HepG2 (cell line): Measurements from ENCODE around the gene ANAPC2. TPM values are rescaled to one million over a fixed set of nuclear protein-coding genes. Genes with fewer than 3 reads are reported as not detected.
A peak's percentile ranks its signal among the peaks of the same experiment; 100 is the strongest.

Source experiments
- ATF3 ChIP-seq: sonication (generic); formaldehyde crosslinking; IDR thresholded peaks from 2 replicates; pipeline ENCODE4 v1.4.0; 2020; ENCODE audit warnings: missing genetic modification reagents
- FOSL2 ChIP-seq: sonication (generic); formaldehyde crosslinking; IDR thresholded peaks from 2 replicates; pipeline ENCODE4 v1.4.0; 2020; ENCODE audit warnings: missing genetic modification reagents
- HNF1B ChIP-seq: sonication (generic); formaldehyde crosslinking; IDR thresholded peaks from 2 replicates; pipeline ENCODE4 v1.5.1; 2020; ENCODE audit warnings: mild to moderate bottlenecking, moderate library complexity, missing genetic modification reagents
- HNRNPLL ChIP-seq: fragments of 200-400 bp; formaldehyde crosslinking; IDR thresholded peaks from 2 replicates; pipeline ENCODE4 v1.6.1; 2017; ENCODE audit warnings: mild to moderate bottlenecking, low read depth, low read length; ENCODE audit not compliant: poor library complexity, severe bottlenecking
- MEIS1 ChIP-seq: sonication (generic); formaldehyde crosslinking; IDR thresholded peaks from 2 replicates; pipeline ENCODE4 v1.9.0; 2021; ENCODE audit warnings: mild to moderate bottlenecking, missing genetic modification reagents, moderate library complexity, borderline replicate concordance
- MXI1 ChIP-seq: IDR thresholded peaks from 3 replicates; pipeline ENCODE4 v1.6.1; 2012; ENCODE audit warnings: low read depth, low read length, inconsistent platforms, borderline replicate concordance
- NONO ChIP-seq, 2 experiments: fragments of 450-650 bp in 1 of 2; sonication (generic) in 1 of 2; formaldehyde crosslinking in 1 of 2; IDR thresholded peaks in 1 of 2; conservative IDR thresholded peaks in 1 of 2; 2 replicates each; pipeline versions ENCODE4 v1.6.1 to v1.8.0; 2017 to 2022; ENCODE audit warnings: mild to moderate bottlenecking in 1 of 2, missing genetic modification reagents in 1 of 2, moderate library complexity in 1 of 2
- SP2 ChIP-seq: sonication (generic); formaldehyde crosslinking; IDR thresholded peaks from 2 replicates; pipeline ENCODE4 v1.5.1; 2020; ENCODE audit warnings: mild to moderate bottlenecking, missing genetic modification reagents
- THAP9 ChIP-seq: sonication (generic); formaldehyde crosslinking; IDR thresholded peaks from 2 replicates; pipeline ENCODE4; 2020; ENCODE audit warnings: missing genetic modification reagents, mild to moderate bottlenecking, borderline replicate concordance
- ZNF143 ChIP-seq: sonication (generic); formaldehyde crosslinking; IDR thresholded peaks from 2 replicates; pipeline ENCODE4 v1.4.0; 2020; ENCODE audit warnings: missing genetic modification reagents
- ZNF280B ChIP-seq: sonication (generic); formaldehyde crosslinking; IDR thresholded peaks from 2 replicates; pipeline ENCODE4 v1.5.0; 2020; ENCODE audit warnings: missing genetic modification reagents, mild to moderate bottlenecking, borderline replicate concordance
- ZNF296 ChIP-seq: sonication (generic); formaldehyde crosslinking; conservative IDR thresholded peaks from 2 replicates; pipeline ENCODE4 v1.5.0; 2020; ENCODE audit warnings: mild to moderate bottlenecking, missing genetic modification reagents
- ZNF501 ChIP-seq: sonication (generic); formaldehyde crosslinking; IDR thresholded peaks from 2 replicates; pipeline ENCODE4 v1.5.1; 2020; ENCODE audit warnings: mild to moderate bottlenecking, moderate library complexity, missing genetic modification reagents
- ZNF546 ChIP-seq: sonication (generic); formaldehyde crosslinking; conservative IDR thresholded peaks from 2 replicates; pipeline ENCODE4 v1.8.1; 2023; ENCODE audit warnings: mild to moderate bottlenecking, missing genetic modification reagents
- ZNF574 ChIP-seq: sonication (generic); formaldehyde crosslinking; IDR thresholded peaks from 2 replicates; pipeline ENCODE4 v1.4.0; 2020; ENCODE audit warnings: missing genetic modification reagents
- ZNF629 ChIP-seq: sonication (generic); formaldehyde crosslinking; conservative IDR thresholded peaks from 2 replicates; pipeline ENCODE4 v1.5.0; 2020; ENCODE audit warnings: missing genetic modification reagents
- ZNF670 ChIP-seq: sonication (generic); formaldehyde crosslinking; IDR thresholded peaks from 2 replicates; pipeline ENCODE4 v1.8.0; 2022; ENCODE audit warnings: mild to moderate bottlenecking, missing genetic modification reagents, borderline replicate concordance
- ZNF768 ChIP-seq: sonication (generic); formaldehyde crosslinking; IDR thresholded peaks from 2 replicates; pipeline ENCODE4 v1.4.0; 2020; ENCODE audit warnings: missing genetic modification reagents
- ZNF891 ChIP-seq: sonication (generic); formaldehyde crosslinking; IDR thresholded peaks from 2 replicates; pipeline ENCODE4 v1.5.0; 2020; ENCODE audit warnings: mild to moderate bottlenecking, missing genetic modification reagents
- polyA plus RNA-seq, 8 experiments: library from polyadenylated mRNA; depleted of rRNA in 3 of 8; stranded (reverse) in 7 of 8; unstranded in 1 of 8; fragments of >200 nt; fragmentation: Illumina TruSeq in 4 of 8; extraction: Trizol in 4 of 8; gene quantifications; 2 replicates each; pipeline versions ENCODE4 v1.2.1 to v1.2.3, GENCODE V29; 2011 to 2016; ENCODE audit warnings: low read depth in 4 of 8, missing spikeins in 1 of 8, mixed read lengths in 1 of 8; ENCODE audit not compliant: insufficient read depth in 1 of 8
- total RNA-seq, 5 experiments: library from RNA; depleted of rRNA; stranded (reverse); fragments of >200 nt; fragmentation: Illumina TruSeq; extraction: Trizol; gene quantifications; 2 replicates each; pipeline ENCODE4 v1.2.3, GENCODE V29; 2016; ENCODE audit warnings: low read depth in 1 of 5

The ANAPC2 gene
- total and polyA plus RNA-seq, 2 of the 13 experiments (the other 11 are each of a cell fraction or from before 2014, with no cell fraction given): 12.3 to 15.4 TPM

DNA sequence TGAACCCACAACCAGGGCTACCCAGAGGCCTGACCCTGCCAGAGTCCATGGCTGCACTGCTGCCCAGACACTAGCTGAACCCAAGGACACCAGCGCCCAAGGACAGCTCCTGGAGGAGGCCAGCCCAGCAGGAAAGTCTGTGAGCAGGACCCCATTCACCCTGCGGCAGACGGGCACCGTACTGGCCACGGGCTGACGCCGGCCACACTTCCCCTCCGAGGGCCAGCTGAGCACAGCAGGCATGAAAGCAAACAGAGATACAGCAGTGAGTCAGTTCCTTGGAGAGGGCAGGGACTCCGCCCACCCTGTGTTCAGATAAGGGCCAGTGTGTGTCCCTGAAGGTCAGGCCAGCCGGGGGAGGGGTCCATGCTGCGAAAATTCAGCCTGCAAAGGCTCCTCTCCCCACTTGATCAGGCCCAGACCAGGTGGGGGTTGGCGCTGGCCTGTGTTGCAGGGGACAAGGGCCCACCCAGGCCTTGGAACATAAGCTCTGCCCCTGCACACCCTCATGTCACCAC, 30.5 kb upstream of the ANAPC2 start (continued):
- TF ChIP-seq ZNF574 (CRISPR knock-in tag) (0 out of 2 replicates have a peak, but pooled peaks have one; percentile 45), MEIS1 (CRISPR knock-in tag) (no peak), HNRNPLL (peak; percentile 31), ZNF768 (peak; percentile 33; the same call in 1 of the 2 replicates), FOSL2 (CRISPR knock-in tag) (peak; percentile 96), ZNF280B (CRISPR knock-in tag) (peak; percentile 87; the same call in 1 of the 2 replicates), ATF3 (CRISPR knock-in tag) (peak; percentile 47; the same call in 1 of the 2 replicates), SP2 (CRISPR knock-in tag) (peak; percentile 47; the same call in 1 of the 2 replicates), ZNF891 (CRISPR knock-in tag) (peak; percentile 87), ZNF629 (CRISPR knock-in tag) (peak; percentile 26; the same call in 1 of the 2 replicates), ZNF546 (CRISPR knock-in tag) (0 out of 2 replicates have a peak, but pooled peaks have one; percentile 60), MXI1 (peak; percentile 42; the same call in 1 of the 3 replicates), ZNF670 (no peak), THAP9 (CRISPR knock-in tag) (peak; percentile 26; the same call in 1 of the 2 replicates), ZNF143 (CRISPR knock-in tag) (0 out of 2 replicates have a peak, but pooled peaks have one; percentile 47), HNF1B (CRISPR knock-in tag) (0 out of 2 replicates have a peak, but pooled peaks have one; percentile 48), ZNF501 (CRISPR knock-in tag) (peak; percentile 77), ZNF296 (CRISPR knock-in tag) (peak; percentile 81; the same call in 1 of the 2 replicates), NONO (IDR thresholded peaks at IDR 0.05) (no peak), NONO (CRISPR knock-in tag; conservative IDR thresholded peaks at IDR 0.05) (peak; percentile 62; the same call in 1 of the 2 replicates)
